T-cell (primary cell): ENCODE data around the gene TMEM132C. TPM values are rescaled to one million over a fixed set of nuclear protein-coding genes. Genes with fewer than 3 reads are reported as not detected.

ENCODE experiments used
- ATAC-seq, 4 experiments: fragments of 200-7000 bp in 3 of 4; fragments of 150-1000 bp in 1 of 4; cut with Tn5 transposase; replicated peaks in 1 of 4; 1 replicate in 3 of 4; 2 replicates in 1 of 4; pipeline ENCODE4 v1.10.0; 2021; ENCODE audit warnings: moderate library complexity in 3 of 4, mild to moderate bottlenecking in 2 of 4, moderate number of reproducible peaks in 1 of 4
- CTCF ChIA-PET, 2 donors: fragments of 300-600 bp; sonication (Branson Sonifier 250); formaldehyde crosslinking; loops; one replicate each; lab custom pipeline; 2022; ENCODE audit warnings: antibody characterized with exemption in 2 of 2; lab: Charles Lee
- POLR2A ChIA-PET, 2 donors: fragments of 300-600 bp; sonication (Branson Sonifier 250); formaldehyde crosslinking; loops; one replicate each; lab custom pipeline; 2022; ENCODE audit warnings: antibody characterized with exemption in 2 of 2; lab: Charles Lee
- DNase-seq, 35 experiments: peaks; one replicate each; pipeline versions ENCODE4 v3.0.0 to v3.0.0-alpha.2; 2013 to 2023
- H3K27ac ChIP-seq: one replicate; pipeline ENCODE4 v1.5.1; 2013; ENCODE audit warnings: low read length
- H3K27me3 ChIP-seq, 2 experiments: replicated peaks in 1 of 2; 1 replicate in 1 of 2; 2 replicates in 1 of 2; pipeline versions ENCODE4 v1.6.1 to v1.7.0; 2013; ENCODE audit warnings: low read length in 1 of 2, mixed read lengths in 1 of 2; ENCODE audit not compliant: control insufficient read depth in 2 of 2, insufficient read depth in 2 of 2; ENCODE audit errors: extremely low read depth in 1 of 2
- H3K36me3 ChIP-seq, 2 donors: 1 replicate in 1 of 2; 2 replicates in 1 of 2; pipeline versions ENCODE4 v1.6.1 to v1.7.0; 2013; ENCODE audit warnings: low read length in 1 of 2; ENCODE audit not compliant: control insufficient read depth in 2 of 2, insufficient read depth in 1 of 2; ENCODE audit errors: extremely low read depth in 1 of 2
- H3K4me1 ChIP-seq, 2 experiments: 1 replicate in 1 of 2; 2 replicates in 1 of 2; pipeline versions ENCODE4 v1.6.1 to v1.7.0; 2013; ENCODE audit warnings: low read length in 2 of 2, mixed read lengths in 1 of 2; ENCODE audit not compliant: insufficient read depth in 2 of 2, control insufficient read depth in 1 of 2; ENCODE audit errors: extremely low read depth in 1 of 2
- H3K4me3 ChIP-seq, 2 donors: 1 replicate in 1 of 2; 2 replicates in 1 of 2; pipeline versions ENCODE4 v1.5.1 to v1.7.0; 2013; ENCODE audit warnings: mild to moderate bottlenecking in 2 of 2, low read length in 1 of 2, moderate library complexity in 1 of 2; ENCODE audit not compliant: control insufficient read depth in 1 of 2; ENCODE audit errors: extremely low read depth in 1 of 2
- H3K9me3 ChIP-seq: 2 replicates; pipeline ENCODE4 v1.7.0; 2013
- H3K27ac Mint-ChIP-seq, 2 donors: one replicate each; pipeline ENCODE4 v1.8.0; 2020 to 2021; ENCODE audit warnings: mild to moderate bottlenecking in 2 of 2, mixed read lengths in 2 of 2
- H3K27me3 Mint-ChIP-seq, 2 donors: one replicate each; pipeline ENCODE4 v1.8.0; 2021 to 2022; ENCODE audit warnings: mixed read lengths in 2 of 2
- H3K36me3 Mint-ChIP-seq: one replicate; pipeline ENCODE4 v1.8.0; 2021; ENCODE audit warnings: mixed read lengths
- H3K4me1 Mint-ChIP-seq, 3 donors: one replicate each; pipeline ENCODE4 v1.8.0; 2020 to 2022; ENCODE audit warnings: mixed read lengths in 3 of 3, mild to moderate bottlenecking in 1 of 3
- H3K4me3 Mint-ChIP-seq, 3 donors: one replicate each; pipeline ENCODE4 v1.8.0; 2020 to 2022; ENCODE audit warnings: mild to moderate bottlenecking in 3 of 3, mixed read lengths in 3 of 3, moderate library complexity in 3 of 3
- H3K9me3 Mint-ChIP-seq, 3 donors: one replicate each; pipeline ENCODE4 v1.8.0; 2020 to 2022; ENCODE audit warnings: mixed read lengths in 3 of 3
- WGBS: methylation state at CpG from one replicate; pipeline ENCODE4 v1.1.5; 2013; ENCODE audit warnings: missing lambda C conversion rate; ENCODE audit not compliant: insufficient coverage; 5-methylcytosine and 5-hydroxymethylcytosine counted together
- total RNA-seq, 35 experiments: library from RNA in 6 of 35; stranded (reverse) in 6 of 35; fragments of 120-200 nt in 1 of 35; gene quantifications; one replicate each; pipeline versions ENCODE4 v1.2.1 to v1.2.4 and lab custom pipeline; 2013 to 2026

Gene TMEM132C
- total RNA-seq, 5 donors from 2014 or later (not counting 1 experiment from before 2014, with no cell fraction given), result 0.07 TPM; not detected in 4

DNA sequence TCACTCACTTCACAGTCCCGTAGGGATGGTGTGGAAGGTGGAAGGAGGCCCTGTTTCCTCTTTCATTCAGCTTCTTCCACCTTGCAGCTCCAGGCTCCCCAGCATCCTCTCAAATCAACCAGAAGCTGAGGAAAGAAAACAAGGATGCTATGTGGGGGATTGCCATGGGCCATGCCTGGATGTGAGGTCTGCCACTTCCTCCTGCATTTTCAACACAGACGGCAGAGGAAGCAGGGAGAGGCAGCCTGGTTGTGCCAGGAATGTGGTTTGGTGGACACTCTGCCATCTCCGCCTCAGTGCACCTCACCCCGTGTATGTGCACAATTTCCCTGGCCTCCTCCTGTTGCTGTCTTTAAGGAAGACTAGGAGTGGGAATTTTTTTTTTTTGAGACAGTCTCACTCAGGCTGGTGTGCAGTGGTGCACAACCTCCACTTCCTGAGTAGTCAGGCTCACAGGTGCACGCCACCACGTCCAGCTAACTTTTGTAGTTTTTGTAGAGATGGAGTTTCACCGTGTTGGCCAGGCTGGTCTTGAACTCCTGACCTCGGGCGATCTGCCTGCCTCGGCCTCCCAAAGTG, 457.6 kb downstream of the TMEM132C start:
- Histone ChIP-seq H3K4me3 (no peak overlapping the region), H3K4me1 (no peaks in the 10 kb centered on the region), H3K9me3 (no peaks in the 10 kb centered on the region), H3K36me3 (no peaks in the 10 kb centered on the region), H3K27ac (no peak overlapping the region), H3K27me3 (peaks cover 0 to 3% of the 10 kb centered on the region in 2 experiments)
- ChIA-PET CTCF (no interaction called here), POLR2A (no interaction called here)
- 67% methylated on average over 7 of the region's 10 CpGs for WGBS
- peaks cover 0 to 5% (median 4%) of the 10 kb centered on the region in 3 donors for H3K4me1 Mint-ChIP-seq
- peaks cover 3% of the 10 kb centered on the region in 2 donors for H3K27me3 Mint-ChIP-seq
- ATAC-seq (no peak), DNase-seq (no peak)
- H3K4me3 Mint-ChIP-seq, result no peak overlapping the region
- H3K9me3 Mint-ChIP-seq, result peaks cover 0 to 6% (median 5%) of the 10 kb centered on the region in 3 donors
- H3K27ac Mint-ChIP-seq, result no peak overlapping the region
- H3K36me3 Mint-ChIP-seq, result no peaks in the 10 kb centered on the region

DNA sequence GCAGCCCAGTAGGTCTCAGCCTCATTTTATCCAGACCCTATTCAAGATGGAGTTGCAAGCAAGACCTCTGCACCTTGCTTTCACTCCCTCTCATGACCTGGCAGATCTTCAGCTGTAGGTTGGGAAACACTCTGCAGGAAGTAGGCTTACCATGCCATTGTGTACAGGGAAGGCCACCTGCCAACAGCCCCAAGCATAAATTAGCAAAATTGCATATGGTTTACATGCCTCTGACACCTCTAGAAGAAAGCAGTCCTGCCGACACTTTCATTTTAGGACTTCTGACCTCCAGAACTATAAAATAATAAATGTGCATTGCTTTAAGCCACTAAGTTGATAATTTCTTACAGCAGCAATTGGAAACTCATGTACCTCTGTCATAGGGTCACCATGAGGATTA, 459.9 kb downstream of the TMEM132C start:
- peaks cover 0 to 3% of the 10 kb centered on the region in 2 experiments for H3K27me3 ChIP-seq
- H3K9me3 ChIP-seq, result no peaks in the 10 kb centered on the region
- no peaks in the 10 kb centered on the region for H3K4me1 ChIP-seq
- H3K36me3 ChIP-seq, result no peaks in the 10 kb centered on the region
- Mint-ChIP-seq H3K4me1 (peaks cover 0 to 5% (median 4%) of the 10 kb centered on the region in 3 donors), H3K4me3 (no peak overlapping the region), H3K27ac (no peak overlapping the region), H3K9me3 (peaks cover 0 to 5% (median 0%) of the 10 kb centered on the region in 3 donors), H3K36me3 (no peaks in the 10 kb centered on the region), H3K27me3 (peaks cover 4 to 7% of the 10 kb centered on the region in 2 donors)
- DNase-seq (no peak), ATAC-seq (no peak)
- H3K4me3 ChIP-seq, result no peak overlapping the region
- no peak overlapping the region for H3K27ac ChIP-seq
- ChIA-PET CTCF (no interaction called here), POLR2A (no interaction called here)
- WGBS, result no CpG with 5 or more reads among the region's 1 CpG

DNA sequence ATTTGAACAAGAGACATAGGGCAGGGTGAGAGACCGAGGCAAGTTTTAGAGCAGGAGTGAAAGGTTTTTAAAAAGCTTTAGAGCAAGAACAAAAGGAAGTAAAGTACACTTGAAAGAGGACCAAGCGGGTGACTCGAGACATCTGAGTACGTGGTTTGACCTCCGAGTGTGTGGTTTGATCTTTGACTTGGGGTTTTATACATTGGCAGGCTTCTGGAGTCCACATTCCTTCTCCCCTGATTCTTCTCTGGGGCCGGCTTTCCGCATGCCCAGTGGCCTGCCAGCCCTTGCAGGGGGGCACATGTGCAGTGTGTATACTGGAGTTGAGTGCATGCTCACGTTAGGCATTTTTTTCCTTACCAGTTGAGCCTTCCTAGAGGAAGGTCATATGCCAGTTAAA, 460.5 kb downstream of the TMEM132C start:
- CTCF ChIA-PET, result interaction anchor here in 1 of 2 donors (1.3 kb wide), 1 partner anchor 12 kb away, joined by 3 read pairs; no protein-coding TSS in a partner anchor
- Histone ChIP-seq H3K27me3 (peaks cover 0 to 4% of the 10 kb centered on the region in 2 experiments), H3K9me3 (no peaks in the 10 kb centered on the region), H3K36me3 (no peaks in the 10 kb centered on the region), H3K4me1 (no peaks in the 10 kb centered on the region), H3K27ac (no peak overlapping the region), H3K4me3 (no peak overlapping the region)
- peaks cover 0 to 5% (median 4%) of the 10 kb centered on the region in 3 donors for H3K4me1 Mint-ChIP-seq
- H3K27me3 Mint-ChIP-seq, result peaks cover 4 to 7% of the 10 kb centered on the region in 2 donors
- peaks cover 0 to 5% (median 0%) of the 10 kb centered on the region in 3 donors for H3K9me3 Mint-ChIP-seq
- 9% methylated on average over 6 of the region's 8 CpGs for WGBS
- no peak for ATAC-seq
- POLR2A ChIA-PET, result no interaction called here
- H3K4me3 Mint-ChIP-seq, result no peak overlapping the region
- no peaks in the 10 kb centered on the region for H3K36me3 Mint-ChIP-seq
- no peak for DNase-seq
- no peak overlapping the region for H3K27ac Mint-ChIP-seq

DNA sequence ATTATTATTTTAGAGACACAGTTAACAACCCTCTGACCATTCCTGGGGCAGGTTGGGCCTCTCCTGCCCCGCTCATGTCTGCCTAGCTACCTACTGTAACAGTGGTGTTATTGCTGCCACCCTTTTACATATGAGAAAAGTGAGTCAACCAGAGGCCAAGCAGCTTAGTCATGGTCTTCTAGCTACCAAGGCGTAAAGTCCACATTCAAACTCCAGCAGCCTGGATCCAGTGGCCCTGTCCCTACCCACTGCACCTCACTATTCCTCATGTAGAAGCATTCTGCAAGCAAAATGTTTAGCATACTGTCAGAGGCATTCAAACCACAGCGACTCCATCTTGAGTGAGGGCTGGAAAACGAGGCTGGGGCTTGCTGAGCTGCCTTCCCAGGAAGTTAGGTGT, 461.0 kb downstream of the TMEM132C start:
- ChIA-PET POLR2A (no interaction called here), CTCF (interaction anchor here in 1 of 2 donors (1.3 kb wide), 1 partner anchor 13 kb away, joined by 3 read pairs; no protein-coding TSS in a partner anchor)
- no peaks in the 10 kb centered on the region for H3K4me1 ChIP-seq
- Mint-ChIP-seq H3K9me3 (peaks cover 0 to 5% (median 0%) of the 10 kb centered on the region in 3 donors), H3K27me3 (peaks cover 4 to 8% of the 10 kb centered on the region in 2 donors), H3K36me3 (no peaks in the 10 kb centered on the region), H3K4me3 (no peak overlapping the region), H3K4me1 (peaks cover 0 to 5% (median 4%) of the 10 kb centered on the region in 3 donors), H3K27ac (no peak overlapping the region)
- no peaks in the 10 kb centered on the region for H3K36me3 ChIP-seq
- H3K4me3 ChIP-seq, result no peak overlapping the region
- WGBS, result 76% methylated on average over 2 of the region's 4 CpGs
- H3K9me3 ChIP-seq, result no peaks in the 10 kb centered on the region
- DNase-seq (no peak), ATAC-seq (no peak)
- peaks cover 0 to 7% of the 10 kb centered on the region in 2 experiments for H3K27me3 ChIP-seq
- H3K27ac ChIP-seq, result no peak overlapping the region

DNA sequence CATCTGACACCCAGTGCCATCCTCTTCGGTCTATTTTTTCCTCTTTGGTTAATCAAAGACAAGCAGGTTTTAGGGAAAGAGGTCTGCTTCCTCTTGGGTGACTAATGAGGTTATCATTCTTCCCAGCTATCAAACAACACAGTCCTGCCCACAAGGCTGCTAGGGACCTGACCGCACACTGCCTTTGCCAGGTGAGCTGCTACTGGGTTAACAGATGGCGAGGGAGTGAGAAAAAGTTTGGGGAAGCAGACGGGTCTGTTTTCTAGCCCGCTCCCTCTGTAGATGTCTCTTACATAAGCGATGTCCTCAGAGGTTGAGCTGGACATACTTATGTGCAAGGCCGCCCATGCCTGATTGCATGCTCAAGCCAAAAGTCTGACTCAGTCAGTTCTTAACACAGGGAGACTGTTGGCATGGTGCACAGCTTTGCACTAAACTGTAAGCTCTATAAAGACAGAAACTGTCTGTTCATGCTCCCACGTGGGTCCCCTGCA, 462.7 kb downstream of the TMEM132C start:
- no peaks in the 10 kb centered on the region for H3K4me1 ChIP-seq
- 22% methylated on average over 6 of the region's 8 CpGs for WGBS
- H3K27ac Mint-ChIP-seq, result no peak overlapping the region
- H3K27ac ChIP-seq, result no peak overlapping the region
- no peaks in the 10 kb centered on the region for H3K9me3 ChIP-seq
- H3K36me3 Mint-ChIP-seq, result no peaks in the 10 kb centered on the region
- no peak overlapping the region for H3K4me3 ChIP-seq
- H3K4me1 Mint-ChIP-seq, result peaks cover 0 to 5% (median 4%) of the 10 kb centered on the region in 3 donors
- DNase-seq (no peak), ATAC-seq (no peak)
- ChIA-PET CTCF (interaction anchor here in 1 of 2 donors (0.5 kb wide), 1 partner anchor 96 kb away, joined by 3 read pairs; no protein-coding TSS in a partner anchor), POLR2A (interaction anchor here in 1 of 2 donors (0.6 kb wide), 1 partner anchor 352 kb away, joined by 4 read pairs; no protein-coding TSS in a partner anchor)
- peaks cover 0 to 7% of the 10 kb centered on the region in 2 experiments for H3K27me3 ChIP-seq
- H3K27me3 Mint-ChIP-seq, result peaks cover 6 to 17% of the 10 kb centered on the region in 2 donors
- H3K36me3 ChIP-seq, result no peaks in the 10 kb centered on the region
- H3K4me3 Mint-ChIP-seq, result no peak overlapping the region
- peaks cover 0 to 8% (median 0%) of the 10 kb centered on the region in 3 donors for H3K9me3 Mint-ChIP-seq

DNA sequence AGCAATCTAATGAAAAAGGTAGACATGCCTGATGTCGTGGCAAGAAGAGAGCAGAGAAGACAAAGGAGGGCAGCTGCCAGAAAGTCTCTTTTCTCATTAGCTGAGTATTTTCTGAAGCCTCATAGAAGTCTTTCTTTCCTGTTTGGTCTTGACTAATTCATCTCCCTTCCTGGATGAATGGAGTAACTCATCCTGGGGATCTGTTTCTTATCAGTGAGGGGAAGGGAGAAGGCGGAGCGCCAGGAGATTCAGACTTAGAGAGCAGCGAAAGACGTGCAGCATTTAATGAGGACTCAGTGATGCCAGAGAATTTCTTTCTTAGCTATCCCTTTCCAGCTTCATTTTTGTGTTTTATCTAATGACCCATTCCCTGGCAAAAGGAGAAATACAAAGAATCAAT, 467.4 kb downstream of the TMEM132C start:
- ATAC-seq (no peak), DNase-seq (no peak)
- H3K4me3 ChIP-seq, result no peak overlapping the region
- no peaks in the 10 kb centered on the region for H3K4me1 Mint-ChIP-seq
- ChIA-PET POLR2A (no interaction called here), CTCF (no interaction called here)
- no peak overlapping the region for H3K27ac ChIP-seq
- 60% methylated on average over 1 of the region's 5 CpGs for WGBS
- H3K36me3 ChIP-seq, result no peaks in the 10 kb centered on the region
- peaks cover 6 to 20% of the 10 kb centered on the region in 2 donors for H3K27me3 Mint-ChIP-seq
- H3K27ac Mint-ChIP-seq, result no peak overlapping the region
- H3K9me3 ChIP-seq, result no peaks in the 10 kb centered on the region
- no peaks in the 10 kb centered on the region for H3K4me1 ChIP-seq
- peaks cover 0 to 4% of the 10 kb centered on the region in 2 experiments for H3K27me3 ChIP-seq
- H3K36me3 Mint-ChIP-seq, result no peaks in the 10 kb centered on the region
- H3K4me3 Mint-ChIP-seq, result no peak overlapping the region
- peaks cover 5 to 10% (median 9%) of the 10 kb centered on the region in 3 donors for H3K9me3 Mint-ChIP-seq
